Measurements from ENCODE around the gene MYCN. TPM values are rescaled to one million over a fixed set of nuclear protein-coding genes. Genes with fewer than 3 reads are reported as not detected.
A peak's percentile ranks its signal among the peaks of the same experiment; 100 is the strongest.
"Not testable (repeated sequence)": the region's sequence is repeated elsewhere in the genome, so short reads cannot be mapped to it uniquely, and the experiment has no call there.

MYCN gene
- total RNA-seq, 1 donor from 2014 or later, result 0.68 TPM

DNA sequence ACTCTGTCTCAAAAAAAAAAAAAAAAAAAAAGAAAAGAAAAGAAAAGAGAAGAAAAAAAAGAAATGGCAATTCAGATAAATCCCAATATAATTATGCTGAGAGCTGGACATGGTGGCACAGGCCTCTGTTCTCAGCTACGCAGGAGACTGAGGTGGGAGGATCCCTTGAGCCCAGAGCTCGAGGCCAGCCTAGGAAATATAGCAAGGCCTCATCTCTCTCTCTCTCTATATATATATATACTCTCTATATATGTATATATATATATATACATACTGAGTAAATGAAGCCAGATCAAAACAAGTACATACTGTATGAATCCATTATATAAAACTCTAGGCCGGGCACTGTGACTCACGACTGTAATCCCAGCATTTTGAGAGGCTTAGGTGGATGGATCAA, 30.6 kb upstream of the MYCN start:
- Histone ChIP-seq H3K27ac (no peak overlapping the region), H3K4me3 (no peak overlapping the region), H3K36me3 (no peaks in the 10 kb centered on the region), H3K9me3 (no peaks in the 10 kb centered on the region), H3K27me3 (ENCODE audit: low read depth) (no peaks in the 10 kb centered on the region), H3K4me1 (peaks cover 18% of the 10 kb centered on the region)
- DNase-seq (no peak), ATAC-seq (no peak)
- intact Hi-C loops (cut with DNase I), result no loop called here
- TF ChIP-seq, protein P1, sequence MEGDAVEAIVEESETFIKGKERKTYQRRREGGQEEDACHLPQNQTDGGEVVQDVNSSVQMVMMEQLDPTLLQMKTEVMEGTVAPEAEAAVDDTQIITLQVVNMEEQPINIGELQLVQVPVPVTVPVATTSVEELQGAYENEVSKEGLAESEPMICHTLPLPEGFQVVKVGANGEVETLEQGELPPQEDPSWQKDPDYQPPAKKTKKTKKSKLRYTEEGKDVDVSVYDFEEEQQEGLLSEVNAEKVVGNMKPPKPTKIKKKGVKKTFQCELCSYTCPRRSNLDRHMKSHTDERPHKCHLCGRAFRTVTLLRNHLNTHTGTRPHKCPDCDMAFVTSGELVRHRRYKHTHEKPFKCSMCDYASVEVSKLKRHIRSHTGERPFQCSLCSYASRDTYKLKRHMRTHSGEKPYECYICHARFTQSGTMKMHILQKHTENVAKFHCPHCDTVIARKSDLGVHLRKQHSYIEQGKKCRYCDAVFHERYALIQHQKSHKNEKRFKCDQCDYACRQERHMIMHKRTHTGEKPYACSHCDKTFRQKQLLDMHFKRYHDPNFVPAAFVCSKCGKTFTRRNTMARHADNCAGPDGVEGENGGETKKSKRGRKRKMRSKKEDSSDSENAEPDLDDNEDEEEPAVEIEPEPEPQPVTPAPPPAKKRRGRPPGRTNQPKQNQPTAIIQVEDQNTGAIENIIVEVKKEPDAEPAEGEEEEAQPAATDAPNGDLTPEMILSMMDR (IDR thresholded peaks at IDR 0.05), result no peak

DNA sequence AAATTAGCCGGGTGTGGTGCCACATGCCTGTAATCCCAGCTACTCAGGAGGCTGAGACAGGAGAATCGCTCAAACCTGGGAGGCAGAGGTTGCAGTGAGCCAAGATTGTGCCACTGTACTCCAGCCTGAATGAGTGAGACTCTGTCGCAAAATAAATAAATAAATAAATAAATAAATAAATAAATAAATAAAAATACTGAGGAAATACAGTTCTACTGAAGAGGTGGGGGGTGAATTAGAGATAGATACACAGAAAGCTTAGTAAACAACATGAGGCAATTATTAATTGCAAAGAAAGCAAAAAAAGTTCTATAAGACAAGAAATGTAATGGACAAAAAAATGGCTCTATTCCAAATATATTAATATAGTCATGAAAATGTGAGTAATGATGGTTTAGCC, 29.1 kb upstream of the MYCN start:
- H3K27ac ChIP-seq; H3K27me3 ChIP-seq (ENCODE audit: low read depth); H3K9me3 ChIP-seq; H3K4me3 ChIP-seq; DNase-seq; ATAC-seq; intact Hi-C loops (cut with DNase I); H3K36me3 ChIP-seq: not testable (repeated sequence)
- H3K4me1 ChIP-seq, result peaks cover 22% of the 10 kb centered on the region

DNA sequence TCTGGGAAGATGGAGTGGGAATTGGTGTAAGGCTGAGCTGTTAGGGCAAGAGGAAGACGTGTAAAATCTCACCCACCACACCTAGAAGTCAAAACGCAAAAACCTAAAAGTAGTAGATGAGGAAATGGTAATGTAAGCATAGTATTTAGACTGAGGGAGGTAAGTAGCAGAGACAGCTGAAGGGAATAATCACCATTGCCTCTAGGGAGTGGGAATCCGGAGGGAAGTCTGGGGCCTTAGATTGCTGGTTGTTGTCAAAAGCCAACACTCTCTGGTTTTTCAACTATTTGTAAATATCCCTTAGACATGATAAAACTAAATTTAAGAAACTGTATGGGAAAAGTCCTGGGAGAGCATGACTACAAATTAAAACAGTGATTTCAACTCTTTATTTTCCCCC, 28.7 kb upstream of the MYCN start:
- intact Hi-C loops (cut with DNase I), result no loop called here
- TF ChIP-seq, protein P1 (IDR thresholded peaks at IDR 0.05), result no peak
- Histone ChIP-seq H3K27ac (no peak overlapping the region), H3K9me3 (no peaks in the 10 kb centered on the region), H3K36me3 (no peaks in the 10 kb centered on the region), H3K4me3 (no peak overlapping the region), H3K4me1 (peaks cover 22% of the 10 kb centered on the region), H3K27me3 (ENCODE audit: low read depth) (no peaks in the 10 kb centered on the region)
- ATAC-seq (no peak), DNase-seq (no peak)

DNA sequence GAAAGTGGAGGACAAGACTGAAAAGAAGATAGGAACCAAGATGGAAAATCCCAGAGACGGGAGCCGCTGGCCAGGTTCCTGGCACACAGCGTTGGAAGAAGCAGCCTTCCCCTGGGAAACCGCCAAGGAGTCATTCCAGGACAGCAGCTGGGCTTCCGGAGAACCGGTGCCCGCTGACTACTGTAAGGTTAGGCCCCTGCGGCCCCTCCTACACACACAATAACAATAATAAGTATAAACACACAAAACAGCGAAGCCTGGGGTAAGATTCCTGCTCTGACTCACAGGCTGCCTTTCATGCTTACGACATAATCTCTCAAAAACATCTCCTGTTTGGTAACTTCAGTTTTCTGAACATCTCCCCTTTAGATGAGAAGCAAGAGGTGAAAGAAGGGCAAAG, 28.1 kb upstream of the MYCN start:
- TF ChIP-seq, protein P1 (IDR thresholded peaks at IDR 0.05), result no peak
- intact Hi-C loops (cut with DNase I), result no loop called here
- no peaks in the 10 kb centered on the region for H3K27me3 ChIP-seq (ENCODE audit: low read depth)
- peaks cover 22% of the 10 kb centered on the region for H3K4me1 ChIP-seq
- no peaks in the 10 kb centered on the region for H3K36me3 ChIP-seq
- peak; percentile 56 to 64 for ATAC-seq
- no peak for DNase-seq
- no peak overlapping the region for H3K4me3 ChIP-seq
- no peak overlapping the region for H3K27ac ChIP-seq
- H3K9me3 ChIP-seq, result no peaks in the 10 kb centered on the region

DNA sequence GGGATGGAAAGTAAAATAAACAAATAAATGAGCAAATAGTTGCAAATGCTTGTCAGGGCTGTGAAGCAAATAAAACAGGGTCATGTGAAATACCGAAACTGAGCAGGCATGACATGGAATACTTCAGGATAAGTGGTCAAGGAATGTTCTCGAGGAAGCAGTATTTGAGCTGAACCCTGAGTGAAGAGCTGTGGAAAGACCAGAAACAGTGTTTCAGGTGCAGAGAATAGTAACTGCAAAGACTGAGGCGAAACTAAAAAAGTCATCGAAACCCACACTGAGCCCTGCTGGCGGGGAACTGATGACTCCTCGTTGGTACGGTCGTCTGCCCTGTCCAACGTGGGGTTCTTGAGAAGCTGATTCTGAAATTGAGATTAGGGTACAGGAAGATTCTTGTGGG, 27.2 kb upstream of the MYCN start:
- ATAC-seq (peak; percentile 61 to 75), DNase-seq (no peak)
- H3K9me3 ChIP-seq, result no peaks in the 10 kb centered on the region
- intact Hi-C loops (cut with DNase I), result no loop called here
- peaks cover 22% of the 10 kb centered on the region for H3K4me1 ChIP-seq
- no peak overlapping the region for H3K4me3 ChIP-seq
- TF ChIP-seq, protein P1 (IDR thresholded peaks at IDR 0.05), result no peak
- H3K36me3 ChIP-seq, result no peaks in the 10 kb centered on the region
- H3K27ac ChIP-seq, result no peak overlapping the region
- H3K27me3 ChIP-seq (ENCODE audit: low read depth), result no peaks in the 10 kb centered on the region

DNA sequence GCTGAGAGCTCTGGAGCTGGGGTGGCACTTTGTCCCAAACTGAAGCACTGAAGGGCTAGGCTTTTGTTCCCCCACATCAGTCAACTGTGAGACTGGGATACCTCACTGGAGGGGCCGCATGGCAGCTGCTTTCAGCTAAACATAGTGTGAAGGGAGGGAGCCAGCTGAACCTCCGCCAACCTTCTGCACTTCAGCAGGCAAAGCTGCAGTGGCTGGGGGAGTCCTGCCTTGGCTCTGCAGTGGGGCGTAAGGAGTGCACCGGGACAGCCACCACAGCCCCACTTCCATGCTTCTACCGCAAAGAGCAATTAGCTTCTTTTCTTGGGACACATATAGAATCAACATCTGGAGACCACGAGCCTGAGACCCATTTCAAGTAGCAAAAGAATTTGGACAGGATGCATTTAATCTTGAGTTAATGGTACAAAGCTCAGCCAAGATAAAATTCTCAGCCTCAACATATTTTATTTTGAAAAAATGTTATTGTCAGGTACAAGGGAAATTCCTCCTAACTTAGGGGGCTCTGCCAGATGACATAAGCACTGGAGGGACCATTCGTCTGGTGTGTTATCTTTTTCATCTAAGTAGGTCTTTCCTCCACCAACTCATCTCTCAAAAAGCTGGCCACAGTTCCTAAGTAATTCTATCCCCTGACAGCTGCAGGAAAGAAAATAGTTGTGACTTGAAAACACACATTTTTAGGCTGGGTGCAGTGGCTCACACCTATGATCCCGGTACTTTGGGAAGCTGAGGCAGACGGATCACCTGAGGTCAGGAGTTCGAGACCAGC, 25.6 kb upstream of the MYCN start:
- DNase-seq (no peak), ATAC-seq (peak in 1 of 2 donors; percentile 46)
- peaks cover 22% of the 10 kb centered on the region for H3K4me1 ChIP-seq
- H3K4me3 ChIP-seq, result no peak overlapping the region
- H3K36me3 ChIP-seq, result no peaks in the 10 kb centered on the region
- H3K9me3 ChIP-seq, result no peaks in the 10 kb centered on the region
- H3K27ac ChIP-seq, result no peak overlapping the region
- intact Hi-C loops (cut with DNase I), result no loop called here
- TF ChIP-seq, protein P1 (IDR thresholded peaks at IDR 0.05), result no peak
- H3K27me3 ChIP-seq (ENCODE audit: low read depth), result no peaks in the 10 kb centered on the region

DNA sequence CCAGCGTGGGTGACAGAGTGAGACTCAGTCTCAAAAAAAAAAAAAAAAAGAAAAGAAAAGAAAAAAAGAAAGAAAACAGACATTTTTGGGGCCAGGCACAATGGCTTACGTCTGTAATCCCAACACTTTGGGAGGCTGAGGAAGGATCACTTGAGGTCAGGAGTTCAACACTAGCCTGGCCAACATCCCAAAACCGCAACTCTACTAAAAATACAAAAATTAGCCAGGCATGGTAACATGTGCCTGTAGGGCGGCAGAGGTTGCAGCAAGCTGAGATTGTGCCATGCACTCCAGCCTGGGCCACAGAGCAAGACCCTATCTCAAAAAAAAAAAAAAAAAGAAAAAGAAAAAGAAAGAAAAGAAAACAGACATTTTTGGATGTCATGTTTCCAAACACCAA, 24.8 kb upstream of the MYCN start:
- DNase-seq; intact Hi-C loops (cut with DNase I); H3K4me3 ChIP-seq; H3K36me3 ChIP-seq; H3K27ac ChIP-seq; ATAC-seq; H3K9me3 ChIP-seq; H3K27me3 ChIP-seq (ENCODE audit: low read depth): not testable (repeated sequence)
- peaks cover 22% of the 10 kb centered on the region for H3K4me1 ChIP-seq
